ENCODE measurements around the gene NRXN3. TPM values are rescaled to one million over a fixed set of nuclear protein-coding genes. Genes with fewer than 3 reads are reported as not detected.

The NRXN3 gene
- total RNA-seq, 2 experiments from 2014 or later: not detected

DNA sequence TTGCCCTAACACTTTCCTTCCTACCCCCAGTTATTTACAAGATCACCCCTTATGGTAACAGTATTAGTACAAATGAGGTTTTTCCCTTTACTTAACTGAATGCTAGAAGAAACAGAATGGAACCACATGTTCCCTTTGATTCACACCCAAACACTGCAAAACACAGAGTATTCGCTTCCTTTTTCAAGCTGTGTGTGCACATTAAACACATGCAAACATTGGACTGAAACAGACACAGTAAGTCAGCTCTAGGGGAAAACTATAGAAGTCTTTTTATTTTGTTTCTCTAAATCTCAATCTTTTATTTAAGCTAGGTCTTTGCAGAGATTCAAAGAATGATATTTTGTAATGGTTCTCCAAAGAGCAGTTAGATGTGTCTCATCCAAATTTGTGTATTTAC lies 1312.7 kb downstream of the NRXN3 start:
- no peak for TF ChIP-seq EZH2phosphoT487 (IDR thresholded peaks at IDR 0.05; ENCODE audit: borderline replicate concordance, low read depth, low read length)
- TF ChIP-seq, protein P1, sequence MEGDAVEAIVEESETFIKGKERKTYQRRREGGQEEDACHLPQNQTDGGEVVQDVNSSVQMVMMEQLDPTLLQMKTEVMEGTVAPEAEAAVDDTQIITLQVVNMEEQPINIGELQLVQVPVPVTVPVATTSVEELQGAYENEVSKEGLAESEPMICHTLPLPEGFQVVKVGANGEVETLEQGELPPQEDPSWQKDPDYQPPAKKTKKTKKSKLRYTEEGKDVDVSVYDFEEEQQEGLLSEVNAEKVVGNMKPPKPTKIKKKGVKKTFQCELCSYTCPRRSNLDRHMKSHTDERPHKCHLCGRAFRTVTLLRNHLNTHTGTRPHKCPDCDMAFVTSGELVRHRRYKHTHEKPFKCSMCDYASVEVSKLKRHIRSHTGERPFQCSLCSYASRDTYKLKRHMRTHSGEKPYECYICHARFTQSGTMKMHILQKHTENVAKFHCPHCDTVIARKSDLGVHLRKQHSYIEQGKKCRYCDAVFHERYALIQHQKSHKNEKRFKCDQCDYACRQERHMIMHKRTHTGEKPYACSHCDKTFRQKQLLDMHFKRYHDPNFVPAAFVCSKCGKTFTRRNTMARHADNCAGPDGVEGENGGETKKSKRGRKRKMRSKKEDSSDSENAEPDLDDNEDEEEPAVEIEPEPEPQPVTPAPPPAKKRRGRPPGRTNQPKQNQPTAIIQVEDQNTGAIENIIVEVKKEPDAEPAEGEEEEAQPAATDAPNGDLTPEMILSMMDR (conservative IDR thresholded peaks at IDR 0.05; ENCODE audit: low read length): no peak
- Histone ChIP-seq H3K4me2 (ENCODE audit: low read length) (no peak overlapping the region), H3K4me1 (ENCODE audit: insufficient read depth, low read length, poor library complexity, severe bottlenecking) (no peaks in the 10 kb centered on the region), H4K20me1 (ENCODE audit: insufficient read depth, low read length) (no peaks in the 10 kb centered on the region), H2AFZ (ENCODE audit: low read length) (no peak overlapping the region), H3K79me2 (ENCODE audit: insufficient read depth, low read depth, low read length) (no peaks in the 10 kb centered on the region), H3K27ac (ENCODE audit: low read depth, low read length, poor library complexity, severe bottlenecking) (no peak overlapping the region), H3K9me3 (ENCODE audit: low read length) (no peaks in the 10 kb centered on the region), H3K4me3 (ENCODE audit: low read depth, low read length, poor library complexity, severe bottlenecking) (no peak overlapping the region), H3K36me3 (ENCODE audit: insufficient read depth, low read length) (no peaks in the 10 kb centered on the region), H3K9me2 (ENCODE audit: insufficient read depth, low read length) (no peaks in the 10 kb centered on the region)
- no peak for DNase-seq (ENCODE audit: low spot score)
- BruUV-seq (replicated peaks): no TSS peak
- ChIA-PET CTCF (ENCODE audit: unreplicated experiment) (no interaction called here), POLR2A (interaction anchor here (0.9 kb wide), 1 partner anchor 10 kb away, joined by 3 read pairs; no protein-coding TSS in a partner anchor)
- intact Hi-C loops (cut with micrococcal nuclease; ENCODE audit: unreplicated experiment): no loop called here

DNA sequence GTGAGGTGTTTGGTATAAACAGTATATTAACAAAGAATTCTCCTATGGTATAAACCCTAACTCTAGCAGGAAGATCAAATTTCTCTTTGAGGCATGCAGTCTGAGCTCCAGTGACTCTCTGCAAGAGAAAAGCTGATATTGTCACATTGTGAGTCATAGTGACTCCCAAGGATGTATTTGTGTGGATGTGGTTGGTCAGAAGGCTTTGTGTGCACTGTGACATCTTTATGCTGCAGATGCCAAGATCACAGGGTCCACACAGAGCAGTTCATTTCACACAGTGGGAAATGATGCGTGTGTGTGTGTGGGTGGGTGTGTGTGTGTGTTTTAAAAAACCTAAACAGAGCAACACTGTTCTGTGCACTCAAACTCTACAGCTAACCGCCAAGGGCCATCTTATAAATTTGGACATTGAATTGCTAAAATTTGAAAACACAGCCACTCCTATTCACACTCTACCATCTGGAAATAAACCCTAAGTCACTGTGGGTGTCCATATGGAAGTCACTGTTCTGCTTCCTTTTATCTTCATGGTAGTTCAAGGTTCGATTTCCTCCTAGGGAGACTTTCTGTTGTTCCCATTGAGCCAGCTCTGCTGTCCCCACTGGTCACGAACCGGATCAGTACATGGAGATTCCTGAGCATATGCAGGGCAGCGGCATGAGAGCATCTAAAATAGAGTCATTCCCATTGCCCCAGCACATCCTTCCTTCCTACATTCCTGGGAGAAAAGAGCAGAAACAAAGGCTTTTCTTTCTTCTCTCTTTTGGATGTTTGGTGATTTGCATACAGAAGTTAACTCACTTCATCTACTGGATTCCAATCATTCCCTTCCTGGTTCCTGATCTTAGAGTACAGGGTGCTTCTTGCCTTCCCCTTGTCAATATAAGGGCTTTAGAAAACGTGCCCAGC lies 1313.6 kb downstream of the NRXN3 start:
- BruUV-seq (replicated peaks): no TSS peak

More for the DNA sequence above, 1313.6 kb downstream of the NRXN3 start:
- no peak overlapping the region for H3K27ac ChIP-seq (ENCODE audit: low read depth, low read length, poor library complexity, severe bottlenecking)
- H3K79me2 ChIP-seq (ENCODE audit: insufficient read depth, low read depth, low read length): no peaks in the 10 kb centered on the region
- H2AFZ ChIP-seq (ENCODE audit: low read length): no peak overlapping the region
- no peak for TF ChIP-seq EZH2phosphoT487 (IDR thresholded peaks at IDR 0.05; ENCODE audit: borderline replicate concordance, low read depth, low read length)
- TF ChIP-seq, protein P1 (conservative IDR thresholded peaks at IDR 0.05; ENCODE audit: low read length): no peak
- H3K4me2 ChIP-seq (ENCODE audit: low read length): no peak overlapping the region
- no peaks in the 10 kb centered on the region for H3K9me2 ChIP-seq (ENCODE audit: insufficient read depth, low read length)
- intact Hi-C loops (cut with micrococcal nuclease; ENCODE audit: unreplicated experiment): no loop called here
- no peak overlapping the region for H3K4me3 ChIP-seq (ENCODE audit: low read depth, low read length, poor library complexity, severe bottlenecking)
- ChIA-PET CTCF (ENCODE audit: unreplicated experiment) (no interaction called here), POLR2A (interaction anchor here (0.6 to 0.9 kb wide), 2 partner anchors 11 to 15 kb away, joined by 3 read pairs; no protein-coding TSS in a partner anchor)
- no peak for DNase-seq (ENCODE audit: low spot score)
- no peaks in the 10 kb centered on the region for H4K20me1 ChIP-seq (ENCODE audit: insufficient read depth, low read length)
- no peaks in the 10 kb centered on the region for H3K36me3 ChIP-seq (ENCODE audit: insufficient read depth, low read length)
- no peaks in the 10 kb centered on the region for H3K9me3 ChIP-seq (ENCODE audit: low read length)
- no peaks in the 10 kb centered on the region for H3K4me1 ChIP-seq (ENCODE audit: insufficient read depth, low read length, poor library complexity, severe bottlenecking)
